Measurements from ENCODE around the gene FCAR.
A peak's percentile ranks its signal among the peaks of the same experiment; 100 is the strongest.

The FCAR gene

DNA sequence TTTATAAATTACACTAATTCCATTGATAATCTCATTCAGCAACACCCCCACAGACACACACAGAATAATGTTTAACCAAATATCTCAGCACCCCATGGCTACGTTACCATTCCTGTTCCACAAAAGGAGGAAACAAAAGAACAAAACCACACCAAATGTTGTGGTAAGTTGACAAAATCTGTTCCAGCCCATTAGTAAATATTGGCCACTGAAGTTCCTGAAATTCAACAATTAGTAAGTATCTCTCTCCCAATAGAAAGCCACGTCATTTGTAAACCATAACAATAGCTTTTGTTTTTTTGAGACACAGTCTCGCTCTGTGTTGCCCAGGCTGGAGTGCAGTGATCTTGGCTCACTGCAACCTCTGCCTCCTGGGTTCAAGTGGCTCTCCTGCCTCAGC lies 2.3 kb upstream of the FCAR start:
- TF ChIP-seq, protein P1, sequence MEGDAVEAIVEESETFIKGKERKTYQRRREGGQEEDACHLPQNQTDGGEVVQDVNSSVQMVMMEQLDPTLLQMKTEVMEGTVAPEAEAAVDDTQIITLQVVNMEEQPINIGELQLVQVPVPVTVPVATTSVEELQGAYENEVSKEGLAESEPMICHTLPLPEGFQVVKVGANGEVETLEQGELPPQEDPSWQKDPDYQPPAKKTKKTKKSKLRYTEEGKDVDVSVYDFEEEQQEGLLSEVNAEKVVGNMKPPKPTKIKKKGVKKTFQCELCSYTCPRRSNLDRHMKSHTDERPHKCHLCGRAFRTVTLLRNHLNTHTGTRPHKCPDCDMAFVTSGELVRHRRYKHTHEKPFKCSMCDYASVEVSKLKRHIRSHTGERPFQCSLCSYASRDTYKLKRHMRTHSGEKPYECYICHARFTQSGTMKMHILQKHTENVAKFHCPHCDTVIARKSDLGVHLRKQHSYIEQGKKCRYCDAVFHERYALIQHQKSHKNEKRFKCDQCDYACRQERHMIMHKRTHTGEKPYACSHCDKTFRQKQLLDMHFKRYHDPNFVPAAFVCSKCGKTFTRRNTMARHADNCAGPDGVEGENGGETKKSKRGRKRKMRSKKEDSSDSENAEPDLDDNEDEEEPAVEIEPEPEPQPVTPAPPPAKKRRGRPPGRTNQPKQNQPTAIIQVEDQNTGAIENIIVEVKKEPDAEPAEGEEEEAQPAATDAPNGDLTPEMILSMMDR (IDR thresholded peaks at IDR 0.05): no peak
- no peak for TF ChIP-seq ZFX (IDR thresholded peaks at IDR 0.05; ENCODE audit: borderline replicate concordance)

GRCh38 chr19:54875506-54875905 lies 1.5 kb downstream of the FCAR start:
- H3K27ac ChIP-seq: no peak overlapping the region
- no peak for TF ChIP-seq ZFX (IDR thresholded peaks at IDR 0.05; ENCODE audit: borderline replicate concordance)
- TF ChIP-seq, protein P1 (IDR thresholded peaks at IDR 0.05): no peak

More for the DNA sequence above, 2.3 kb upstream of the FCAR start:
- no peak overlapping the region for H3K27ac ChIP-seq

DNA sequence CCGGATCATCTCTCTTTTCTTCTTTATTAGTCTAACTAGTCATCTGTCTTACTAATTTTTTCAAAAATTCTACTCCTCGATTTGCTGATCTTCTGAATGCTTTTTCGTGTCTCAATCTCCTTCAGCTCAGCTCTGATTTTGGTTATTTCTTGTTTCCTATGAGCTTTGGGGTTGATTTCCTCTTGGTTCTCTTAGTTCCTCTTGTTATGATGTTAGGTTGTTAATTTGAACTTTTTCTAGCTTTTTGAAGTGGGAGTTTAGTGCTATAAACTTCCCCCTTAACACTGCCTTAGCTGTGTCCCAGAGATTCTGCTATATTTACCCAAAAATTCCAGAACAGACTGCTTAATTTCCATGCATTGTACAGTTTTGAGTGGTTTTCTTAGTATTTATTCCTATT lies 3.4 kb downstream of the FCAR start:
- TF ChIP-seq, protein P1 (IDR thresholded peaks at IDR 0.05): no peak
- TF ChIP-seq ZFX (IDR thresholded peaks at IDR 0.05; ENCODE audit: borderline replicate concordance): no peak

GRCh38 chr19:54881884-54882283 lies 7.8 kb downstream of the FCAR start:
- no peak overlapping the region for H3K27ac ChIP-seq
- no peak for TF ChIP-seq ZFX (IDR thresholded peaks at IDR 0.05; ENCODE audit: borderline replicate concordance)
- TF ChIP-seq, protein P1 (IDR thresholded peaks at IDR 0.05): no peak

More for the DNA sequence above, 3.4 kb downstream of the FCAR start:
- H3K27ac ChIP-seq: no peak overlapping the region

DNA sequence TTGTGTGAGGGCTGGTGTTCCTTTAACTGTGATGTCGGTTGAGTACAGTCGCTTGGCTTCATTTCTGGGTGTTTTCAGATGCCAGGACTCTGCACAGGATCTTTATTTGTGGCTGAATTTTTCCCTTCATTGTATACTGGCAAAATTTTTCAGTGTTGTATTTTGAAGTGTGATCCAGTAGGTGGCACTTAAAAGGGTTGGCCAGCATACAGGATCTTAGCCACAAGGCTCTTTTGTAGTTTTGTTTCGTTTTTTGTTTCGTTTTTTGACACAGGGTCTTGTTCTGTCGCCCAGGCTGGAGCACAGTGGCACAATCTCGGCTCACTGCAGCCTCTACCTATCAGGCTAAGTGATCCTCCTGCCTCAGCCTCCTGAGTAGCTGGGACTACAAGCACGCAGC lies 8.7 kb downstream of the FCAR start:
- TF ChIP-seq, protein P1 (IDR thresholded peaks at IDR 0.05): peak; percentile 13; the same call in 1 of the 2 replicates
- no peak for TF ChIP-seq ZFX (IDR thresholded peaks at IDR 0.05; ENCODE audit: borderline replicate concordance)
- no peak overlapping the region for H3K27ac ChIP-seq

DNA sequence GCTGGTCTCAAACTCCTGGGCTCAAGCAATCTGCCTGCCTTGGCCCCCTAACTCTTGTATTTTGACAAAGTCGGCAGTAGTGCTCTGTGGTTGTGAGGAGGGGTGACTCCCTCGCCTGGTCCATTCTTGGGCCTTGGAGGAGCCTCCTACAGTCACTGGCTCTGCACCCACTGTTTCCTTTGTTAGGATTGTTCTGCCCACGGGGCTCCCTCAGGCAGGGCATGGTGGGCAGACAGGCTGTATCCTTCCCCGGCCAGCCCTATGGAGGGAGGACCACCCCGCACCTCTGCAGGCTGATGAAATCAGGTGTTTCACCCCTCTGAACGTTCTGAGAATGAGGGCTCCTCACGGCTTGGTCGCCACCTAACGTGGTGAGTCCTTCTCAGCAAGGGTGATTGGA lies 9.2 kb downstream of the FCAR start:
- TF ChIP-seq, protein P1 (IDR thresholded peaks at IDR 0.05): no peak
- no peak for TF ChIP-seq ZFX (IDR thresholded peaks at IDR 0.05; ENCODE audit: borderline replicate concordance)
- H3K27ac ChIP-seq: no peak overlapping the region

GRCh38 chr19:54888239-54888638 lies 14.2 kb downstream of the FCAR start:
- TF ChIP-seq, protein P1 (IDR thresholded peaks at IDR 0.05): no peak
- no peak for TF ChIP-seq ZFX (IDR thresholded peaks at IDR 0.05; ENCODE audit: borderline replicate concordance)
- no peak overlapping the region for H3K27ac ChIP-seq

Measured in 22Rv1 (cell line).